Neural progenitor cell (in vitro differentiated cells): ENCODE results near the gene ATE1. TPM values are rescaled to one million over a fixed set of nuclear protein-coding genes. Genes with fewer than 3 reads are reported as not detected.
"Not testable (repeated sequence)": the region's sequence is repeated elsewhere in the genome, so short reads cannot be mapped to it uniquely, and the experiment has no call there.

ENCODE experiments used
- DNase-seq: peaks from one replicate; pipeline ENCODE4 v3.0.0-alpha.2; 2016; ENCODE audit warnings: low spot score
- H2AFZ ChIP-seq: fragments of 200-600 bp; sonication (generic); replicated peaks from 2 replicates; pipeline ENCODE4 v1.6.1; 2016; ENCODE audit warnings: antibody characterized with exemption
- H3F3A ChIP-seq: fragments of 200-600 bp; sonication (generic); 2 replicates; pipeline ENCODE4 v1.6.1; 2016; ENCODE audit warnings: antibody characterized with exemption, low read depth
- H3K27ac ChIP-seq: fragments of 200-600 bp; sonication (generic); 2 replicates; pipeline ENCODE4 v1.5.1; 2016; ENCODE audit warnings: mild to moderate bottlenecking
- H3K27me3 ChIP-seq: fragments of 200-600 bp; sonication (generic); 2 replicates; pipeline ENCODE4 v1.6.1; 2016; ENCODE audit warnings: mild to moderate bottlenecking, moderate library complexity
- H3K36me3 ChIP-seq: fragments of 200-600 bp; sonication (generic); 2 replicates; pipeline ENCODE4 v1.5.1; 2016
- H3K4me1 ChIP-seq: fragments of 200-600 bp; sonication (generic); 2 replicates; pipeline ENCODE4 v1.6.1; 2016; ENCODE audit warnings: mixed run types
- H3K4me2 ChIP-seq: fragments of 200-600 bp; sonication (generic); 2 replicates; pipeline ENCODE4 v1.6.1; 2016
- H3K4me3 ChIP-seq: fragments of 200-600 bp; sonication (generic); 2 replicates; pipeline ENCODE4 v1.5.1; 2016
- H3K79me2 ChIP-seq: fragments of 200-600 bp; sonication (generic); 2 replicates; pipeline ENCODE4 v1.6.1; 2016; ENCODE audit warnings: low read depth
- H3K9ac ChIP-seq: fragments of 200-600 bp; sonication (generic); 2 replicates; pipeline ENCODE4 v1.6.1; 2016
- H3K9me3 ChIP-seq: fragments of 200-600 bp; sonication (generic); 2 replicates; pipeline ENCODE4 v1.5.1; 2016; ENCODE audit warnings: low read depth
- H4K20me1 ChIP-seq: fragments of 200-600 bp; sonication (generic); 2 replicates; pipeline ENCODE4 v1.6.1; 2016; ENCODE audit warnings: low read depth
- H3K27ac Mint-ChIP-seq: 3 replicates; pipeline ENCODE4 v1.8.0; 2021; ENCODE audit warnings: mixed read lengths
- H3K27me3 Mint-ChIP-seq: 2 replicates; pipeline ENCODE4 v1.8.0; 2022; ENCODE audit warnings: low read depth, mild to moderate bottlenecking, inconsistent platforms, moderate library complexity, mixed read lengths; ENCODE audit not compliant: insufficient read depth
- H3K36me3 Mint-ChIP-seq: 3 replicates; pipeline ENCODE4 v1.8.0; 2021; ENCODE audit warnings: mixed read lengths
- H3K4me1 Mint-ChIP-seq: 3 replicates; pipeline ENCODE4 v1.8.0; 2021; ENCODE audit warnings: mixed read lengths
- H3K4me3 Mint-ChIP-seq: 3 replicates; pipeline ENCODE4 v1.8.0; 2021; ENCODE audit warnings: mild to moderate bottlenecking, moderate library complexity, mixed read lengths
- H3K9me3 Mint-ChIP-seq: 3 replicates; pipeline ENCODE4 v1.8.0; 2020; ENCODE audit warnings: mixed read lengths
- CTCF ChIP-seq: fragments of 200-600 bp; sonication (generic); IDR thresholded peaks from 2 replicates; pipeline ENCODE4 v1.5.1; 2017; ENCODE audit warnings: antibody characterized with exemption, mild to moderate bottlenecking
- EZH2 ChIP-seq: fragments of 200-600 bp; sonication (generic); IDR thresholded peaks from 2 replicates; pipeline ENCODE4 v1.6.1; 2017; ENCODE audit warnings: antibody characterized with exemption, mild to moderate bottlenecking, moderate library complexity
- EZH2phosphoT487 ChIP-seq: fragments of 200-600 bp; sonication (generic); IDR thresholded peaks from 2 replicates; pipeline ENCODE4 v1.6.1; 2017; ENCODE audit warnings: antibody characterized with exemption
- total RNA-seq: library from RNA; depleted of rRNA; stranded (reverse); fragments of >200 nt; gene quantifications from 2 replicates; pipeline ENCODE4 v1.2.3, GENCODE V29; 2015; ENCODE audit warnings: low replicate concordance

Gene ATE1
- total RNA-seq, 1 donor from 2014 or later, result 57.2 TPM

- Mint-ChIP-seq H3K27ac (peak overlapping the region; percentile 81), H3K36me3 (peaks cover 32% of the 10 kb centered on the region), H3K27me3 (peaks cover 2% of the 10 kb centered on the region), H3K4me1 (peaks cover 4% of the 10 kb centered on the region), H3K4me3 (no peak overlapping the region), H3K9me3 (peaks cover 9% of the 10 kb centered on the region)
- H3K27me3 ChIP-seq, result no peaks in the 10 kb centered on the region
- H3K4me2 ChIP-seq, result no peak overlapping the region
- no peaks in the 10 kb centered on the region for H4K20me1 ChIP-seq
- no peak overlapping the region for H2AFZ ChIP-seq
- no peak overlapping the region for H3K27ac ChIP-seq
- no peak for DNase-seq
- no peaks in the 10 kb centered on the region for H3K4me1 ChIP-seq
- TF ChIP-seq CTCF (no peak), EZH2phosphoT487 (no peak), EZH2 (no peak)
- no peaks in the 10 kb centered on the region for H3K79me2 ChIP-seq
- H3K4me3 ChIP-seq, result no peak overlapping the region
- H3K36me3 ChIP-seq, result no peaks in the 10 kb centered on the region
- H3K9me3 ChIP-seq, result no peaks in the 10 kb centered on the region
- H3F3A ChIP-seq, result peaks cover 5% of the 10 kb centered on the region
- no peak overlapping the region for H3K9ac ChIP-seq
These were observed 7.9 kb upstream of the ATE1 start for GRCh38 chr10:121935702-121936101.

- not testable (repeated sequence) for H3K27ac ChIP-seq, H3K27me3 Mint-ChIP-seq, H3K27me3 ChIP-seq, DNase-seq, H3K4me3 ChIP-seq, H3K9me3 ChIP-seq, H4K20me1 ChIP-seq, H2AFZ ChIP-seq, H3K9me3 Mint-ChIP-seq, H3K9ac ChIP-seq, H3K36me3 ChIP-seq
- Histone ChIP-seq H3F3A (peaks cover 23% of the 10 kb centered on the region), H3K4me2 (peak overlapping the region; percentile 27), H3K79me2 (peaks cover 34% of the 10 kb centered on the region), H3K4me1 (peaks cover 14% of the 10 kb centered on the region)
- Mint-ChIP-seq H3K4me3 (peak overlapping the region; percentile 75), H3K4me1 (peaks cover 26% of the 10 kb centered on the region), H3K27ac (peak overlapping the region; percentile 61), H3K36me3 (peaks cover 22% of the 10 kb centered on the region)
These were observed 2.6 kb upstream of the ATE1 start for GRCh38 chr10:121930268-121931085.

- not testable (repeated sequence) for H2AFZ ChIP-seq, DNase-seq, H3K9me3 ChIP-seq, H3K27me3 ChIP-seq, H3K9ac ChIP-seq, H3K27me3 Mint-ChIP-seq, H3K36me3 ChIP-seq, H3K4me3 ChIP-seq, H3K27ac ChIP-seq, H3K9me3 Mint-ChIP-seq, H4K20me1 ChIP-seq
- Histone ChIP-seq H3K79me2 (peaks cover 41% of the 10 kb centered on the region), H3F3A (peaks cover 23% of the 10 kb centered on the region), H3K4me2 (peak overlapping the region; percentile 27), H3K4me1 (peaks cover 14% of the 10 kb centered on the region)
- Mint-ChIP-seq H3K36me3 (peaks cover 22% of the 10 kb centered on the region), H3K27ac (peak overlapping the region; percentile 61), H3K4me3 (peak overlapping the region; percentile 75), H3K4me1 (peaks cover 30% of the 10 kb centered on the region)
These were observed 1.9 kb upstream of the ATE1 start for GRCh38 chr10:121929585-121930267.

- Mint-ChIP-seq H3K4me1 (peaks cover 35% of the 10 kb centered on the region), H3K9me3 (no peaks in the 10 kb centered on the region), H3K27me3 (no peaks in the 10 kb centered on the region), H3K27ac (no peak overlapping the region), H3K4me3 (peak overlapping the region; percentile 91), H3K36me3 (peaks cover 17% of the 10 kb centered on the region)
- TF ChIP-seq EZH2, result no peak
- TF ChIP-seq EZH2phosphoT487, result no peak
- no peak for TF ChIP-seq CTCF
- no peaks in the 10 kb centered on the region for H3K9me3 ChIP-seq
- peak overlapping the region; percentile 71 for H3K9ac ChIP-seq
- H3F3A ChIP-seq, result peaks cover 23% of the 10 kb centered on the region
- H3K4me1 ChIP-seq, result peaks cover 14% of the 10 kb centered on the region
- peak overlapping the region; percentile 77 for H3K4me2 ChIP-seq
- no peaks in the 10 kb centered on the region for H4K20me1 ChIP-seq
- H3K27ac ChIP-seq, result peak overlapping the region; percentile 91
- no peaks in the 10 kb centered on the region for H3K27me3 ChIP-seq
- H3K36me3 ChIP-seq, result no peaks in the 10 kb centered on the region
- peak overlapping the region; percentile 62 for H2AFZ ChIP-seq
- no peak for DNase-seq
- peak overlapping the region; percentile 88 for H3K4me3 ChIP-seq
- H3K79me2 ChIP-seq, result peaks cover 53% of the 10 kb centered on the region
These were observed 675 bp upstream of the ATE1 start for GRCh38 chr10:121928528-121928884.
